GM21528 (cell line): Measurements from ENCODE around the gene ZNF865.

Experiments used
- ATAC-seq: cut with Tn5 transposase; IDR thresholded peaks from one replicate; pipeline ENCODE4 v1.9.1; 2021; ENCODE audit warnings: mild to moderate bottlenecking, moderate library complexity; ENCODE audit not compliant: unreplicated experiment, low FRiP score

Gene ZNF865

GRCh38 chr19:55656552-55656951, 51.1 kb downstream of the ZNF865 start:
- ATAC-seq = no peak

DNA sequence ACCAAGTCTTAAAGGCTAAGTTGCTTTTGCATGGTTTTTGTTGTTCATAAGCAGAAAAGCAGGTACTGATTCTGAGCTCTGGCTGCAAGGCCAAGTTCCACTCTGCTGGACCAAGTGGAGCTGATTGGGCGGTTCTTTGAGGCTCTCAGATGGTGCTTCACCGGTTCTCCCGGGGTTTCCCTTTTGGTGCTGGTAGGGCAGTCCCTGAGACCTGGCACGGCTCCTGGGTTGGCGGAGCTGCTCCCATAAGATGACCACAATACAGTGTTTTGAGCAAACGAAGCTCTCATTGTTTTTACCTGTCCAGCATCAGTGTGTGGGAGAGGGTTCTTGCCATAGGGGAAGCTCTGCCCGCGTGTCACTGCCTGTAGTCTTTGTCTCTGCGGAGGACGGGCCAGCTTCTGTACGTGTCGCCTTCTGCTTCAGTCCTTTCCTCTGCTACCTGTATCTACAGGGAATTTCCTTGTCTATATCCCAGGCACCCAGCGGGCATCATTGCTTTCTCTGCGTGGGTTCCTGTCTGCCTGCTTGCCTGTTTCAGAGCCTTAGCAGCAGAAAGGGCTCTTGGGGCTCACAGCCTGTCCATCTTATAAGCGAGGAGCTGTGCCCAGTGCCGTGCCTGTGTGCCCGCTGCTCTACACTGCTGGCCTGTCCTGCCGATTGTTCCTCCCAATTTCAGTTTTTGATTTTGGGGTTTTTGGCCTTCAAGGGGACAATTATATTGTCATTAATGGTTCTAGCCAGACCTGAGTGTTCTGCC, 51.7 kb downstream of the ZNF865 start:
- ATAC-seq = no peak

DNA sequence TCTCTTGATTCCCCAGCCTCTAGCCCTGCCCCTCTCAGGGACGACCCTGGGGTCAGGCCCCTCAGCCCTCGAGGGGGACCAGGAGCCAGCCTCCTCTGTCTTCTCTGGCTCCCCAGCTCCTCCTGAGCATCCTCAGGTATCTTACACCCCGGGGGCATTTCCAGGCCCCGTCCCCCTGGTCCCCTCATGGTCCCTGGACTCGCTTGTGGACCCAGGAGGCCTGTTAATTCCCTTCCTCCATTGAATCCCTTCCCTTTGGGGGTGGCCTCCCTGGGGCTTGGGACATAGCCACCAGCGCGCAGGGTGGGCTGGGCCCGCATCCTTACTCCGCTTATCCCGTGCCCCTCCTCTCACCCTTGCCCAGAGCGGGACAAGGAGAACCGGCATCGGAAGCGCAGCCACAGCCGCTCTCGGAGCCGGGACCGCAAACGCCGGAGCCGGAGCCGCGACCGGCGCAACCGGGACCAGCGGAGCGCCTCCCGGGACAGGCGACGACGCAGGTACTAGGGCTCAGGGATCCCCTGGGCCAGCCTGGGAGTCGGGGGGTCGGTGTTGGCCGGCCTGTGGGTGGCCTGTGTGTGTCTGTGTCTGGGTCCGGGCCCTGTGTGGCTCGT, 53.5 kb downstream of the ZNF865 start:
- ATAC-seq = no peak

GRCh38 chr19:55659822-55660221, 54.4 kb downstream of the ZNF865 start:
- ATAC-seq = no peak

GRCh38 chr19:55660404-55660803, 55.0 kb downstream of the ZNF865 start:
- ATAC-seq = no peak

GRCh38 chr19:55660991-55661390, 55.5 kb downstream of the ZNF865 start:
- no peak for ATAC-seq

GRCh38 chr19:55661826-55662225, 56.4 kb downstream of the ZNF865 start:
- ATAC-seq = no peak

- ATAC-seq = no peak
Observed at GRCh38 chr19:55663846-55664536, 58.5 kb downstream of the ZNF865 start.

DNA sequence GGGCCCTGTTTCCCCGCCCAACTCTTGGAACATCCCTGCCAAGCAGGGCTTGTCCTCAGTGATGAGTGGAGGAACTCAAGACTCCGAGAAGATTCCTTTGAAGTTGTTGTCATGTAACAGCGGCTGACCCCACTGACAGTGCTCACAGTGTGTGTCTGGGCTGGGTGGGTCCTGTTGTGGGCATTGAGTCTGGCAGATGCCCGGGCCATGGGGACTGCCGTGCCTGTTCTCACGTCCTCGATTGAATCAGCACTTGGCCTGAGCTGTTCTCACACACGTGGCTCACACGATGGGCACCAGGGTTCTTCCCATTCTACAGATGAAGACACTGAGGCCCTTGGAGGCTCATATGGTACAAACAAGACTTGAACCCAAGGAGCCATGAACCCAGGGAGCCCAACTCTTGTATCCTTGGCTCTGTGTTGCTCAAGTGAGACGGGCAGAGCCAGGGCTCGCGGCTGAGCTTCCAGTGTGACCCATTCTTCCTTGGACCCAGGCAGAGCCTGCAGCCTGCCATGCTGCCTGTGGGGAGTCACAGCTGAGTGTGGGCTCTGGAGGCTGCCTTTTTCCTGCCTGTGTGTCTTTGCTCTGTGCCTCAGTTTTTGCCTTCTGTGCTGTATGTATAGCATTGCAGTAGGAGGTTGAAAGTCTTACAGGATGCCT, 61.0 kb downstream of the ZNF865 start:
- no peak for ATAC-seq
